PFSK-1 (cell line): Measurements from ENCODE around the gene NISCH.

Source experiments
- FOXP2 ChIP-seq: optimal IDR thresholded peaks from 2 replicates; pipeline ENCODE3; 2011; ENCODE audit warnings: borderline replicate concordance, control low read depth, inconsistent platforms; ENCODE audit not compliant: insufficient read depth; ENCODE audit errors: extremely low read length, extremely low read depth
- POLR2AphosphoS5 ChIP-seq: IDR thresholded peaks from 2 replicates; pipeline ENCODE4 v1.6.1; 2012; ENCODE audit warnings: low read depth, mild to moderate bottlenecking, control low read depth, low read length, moderate library complexity
- REST ChIP-seq, 2 experiments: IDR thresholded peaks; 2 replicates each; pipeline versions ENCODE4 v1.6.1 to v1.8.0; 2011 to 2012; ENCODE audit warnings: low read depth in 2 of 2, low read length in 2 of 2, control low read depth in 1 of 2, inconsistent platforms in 1 of 2, mild to moderate bottlenecking in 1 of 2, moderate library complexity in 1 of 2; ENCODE audit not compliant: insufficient read depth in 1 of 2
- SIN3A ChIP-seq: IDR thresholded peaks from 2 replicates; pipeline ENCODE4 v1.6.1; 2012; ENCODE audit warnings: mild to moderate bottlenecking, low read length, moderate library complexity, borderline replicate concordance; ENCODE audit not compliant: insufficient read depth
- TAF1 ChIP-seq: IDR thresholded peaks from 2 replicates; pipeline ENCODE4 v1.6.1; 2012; ENCODE audit warnings: low read length, control low read depth, borderline replicate concordance; ENCODE audit not compliant: insufficient read depth

Gene NISCH

GRCh38 chr3:52488746-52489145, 33.3 kb downstream of the NISCH start:
- TF ChIP-seq SIN3A (no peak), POLR2AphosphoS5 (no peak), REST (IDR thresholded peaks at IDR 0.05; ENCODE audit: insufficient read depth in 1 of 2, low read depth in 2 of 2, low read length in 2 of 2) (no peak), FOXP2 (no peak), TAF1 (no peak)

GRCh38 chr3:52489453-52489852, 34.0 kb downstream of the NISCH start:
- no peak for TF ChIP-seq POLR2AphosphoS5
- no peak for TF ChIP-seq SIN3A
- TF ChIP-seq TAF1, result no peak
- no peak for TF ChIP-seq FOXP2
- no peak for TF ChIP-seq REST (IDR thresholded peaks at IDR 0.05; ENCODE audit: insufficient read depth in 1 of 2, low read depth in 2 of 2, low read length in 2 of 2)

GRCh38 chr3:52490035-52490938, 34.9 kb downstream of the NISCH start:
- no peak for TF ChIP-seq SIN3A
- TF ChIP-seq POLR2AphosphoS5, result no peak
- TF ChIP-seq REST (IDR thresholded peaks at IDR 0.05; ENCODE audit: insufficient read depth in 1 of 2, low read depth in 2 of 2, low read length in 2 of 2), result no peak
- no peak for TF ChIP-seq FOXP2

GRCh38 chr3:52490939-52491526, 35.6 kb downstream of the NISCH start:
- TF ChIP-seq TAF1 (no peak), SIN3A (no peak), REST (IDR thresholded peaks at IDR 0.05; ENCODE audit: insufficient read depth in 1 of 2, low read depth in 2 of 2, low read length in 2 of 2) (no peak), FOXP2 (no peak), POLR2AphosphoS5 (no peak)
